ENCODE data around the gene PSAT1.

DNA sequence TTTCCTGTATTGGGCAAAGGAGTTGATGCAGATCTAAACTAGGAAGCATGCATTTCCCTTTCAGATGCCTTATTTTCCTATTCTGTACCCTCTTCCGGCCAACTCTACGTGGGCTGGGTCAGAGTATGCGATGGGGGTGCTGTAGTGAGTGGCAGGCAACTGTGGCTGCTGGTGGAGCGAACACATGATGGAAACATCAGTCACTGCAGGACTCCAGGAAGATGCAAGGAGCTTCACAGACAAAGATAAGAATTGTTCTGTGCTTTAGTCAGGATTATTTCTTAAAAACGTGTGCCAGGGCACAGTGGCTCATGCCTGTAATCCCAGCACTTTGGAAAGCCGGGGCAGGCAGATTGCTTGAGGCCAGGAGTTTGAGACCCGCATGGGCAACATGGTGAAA is 75.1 kb downstream of the PSAT1 start:
- TF ChIP-seq, protein P1, sequence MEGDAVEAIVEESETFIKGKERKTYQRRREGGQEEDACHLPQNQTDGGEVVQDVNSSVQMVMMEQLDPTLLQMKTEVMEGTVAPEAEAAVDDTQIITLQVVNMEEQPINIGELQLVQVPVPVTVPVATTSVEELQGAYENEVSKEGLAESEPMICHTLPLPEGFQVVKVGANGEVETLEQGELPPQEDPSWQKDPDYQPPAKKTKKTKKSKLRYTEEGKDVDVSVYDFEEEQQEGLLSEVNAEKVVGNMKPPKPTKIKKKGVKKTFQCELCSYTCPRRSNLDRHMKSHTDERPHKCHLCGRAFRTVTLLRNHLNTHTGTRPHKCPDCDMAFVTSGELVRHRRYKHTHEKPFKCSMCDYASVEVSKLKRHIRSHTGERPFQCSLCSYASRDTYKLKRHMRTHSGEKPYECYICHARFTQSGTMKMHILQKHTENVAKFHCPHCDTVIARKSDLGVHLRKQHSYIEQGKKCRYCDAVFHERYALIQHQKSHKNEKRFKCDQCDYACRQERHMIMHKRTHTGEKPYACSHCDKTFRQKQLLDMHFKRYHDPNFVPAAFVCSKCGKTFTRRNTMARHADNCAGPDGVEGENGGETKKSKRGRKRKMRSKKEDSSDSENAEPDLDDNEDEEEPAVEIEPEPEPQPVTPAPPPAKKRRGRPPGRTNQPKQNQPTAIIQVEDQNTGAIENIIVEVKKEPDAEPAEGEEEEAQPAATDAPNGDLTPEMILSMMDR (conservative IDR thresholded peaks at IDR 0.05; ENCODE audit: low read length) = no peak
- TF ChIP-seq EZH2phosphoT487 (IDR thresholded peaks at IDR 0.05; ENCODE audit: borderline replicate concordance, low read depth, low read length) = no peak
